Islet precursor cell (in vitro differentiated cells): ENCODE results near the gene NEURL1.
"Not testable (repeated sequence)": the region's sequence is repeated elsewhere in the genome, so short reads cannot be mapped to it uniquely, and the experiment has no call there.

Experiments used
- DNase-seq: peaks from one replicate; pipeline ENCODE4 v3.0.0-alpha.2; 2018

The NEURL1 gene

GRCh38 chr10:103465411-103466179 lies 27.9 kb upstream of the NEURL1 start:
- no peak for DNase-seq

GRCh38 chr10:103466734-103467133 lies 26.8 kb upstream of the NEURL1 start:
- no peak for DNase-seq

GRCh38 chr10:103467406-103467805 lies 26.1 kb upstream of the NEURL1 start:
- DNase-seq, result no peak

- no peak for DNase-seq
These were observed 24.3 kb upstream of the NEURL1 start for GRCh38 chr10:103469201-103469600.

GRCh38 chr10:103470761-103471653 lies 22.5 kb upstream of the NEURL1 start:
- no peak for DNase-seq

GRCh38 chr10:103472005-103472404 lies 21.5 kb upstream of the NEURL1 start:
- no peak for DNase-seq

GRCh38 chr10:103473261-103473671 lies 20.2 kb upstream of the NEURL1 start:
- DNase-seq, result no peak

GRCh38 chr10:103474077-103474476 lies 19.4 kb upstream of the NEURL1 start:
- DNase-seq, result no peak

- DNase-seq, result no peak
These were observed 18.1 kb upstream of the NEURL1 start for GRCh38 chr10:103475437-103475836.

- DNase-seq, result peak; percentile 89
These were observed 17.3 kb upstream of the NEURL1 start for GRCh38 chr10:103476046-103476768.

GRCh38 chr10:103478671-103479070 lies 14.8 kb upstream of the NEURL1 start:
- no peak for DNase-seq

- DNase-seq, result peak; percentile 89
These were observed 14.4 kb upstream of the NEURL1 start, which contains the start of gene CALHM3 for GRCh38 chr10:103479135-103479534. Gene CALHM3 (minus strand): TSS chr10:103479240. CDS start chr10:103479032, 208 bp downstream.

GRCh38 chr10:103480521-103480920 lies 13.0 kb upstream of the NEURL1 start:
- DNase-seq, result no peak

- no peak for DNase-seq
These were observed 11.5 kb upstream of the NEURL1 start for GRCh38 chr10:103481974-103482531.

GRCh38 chr10:103486635-103487409 lies 6.7 kb upstream of the NEURL1 start:
- DNase-seq, result not testable (repeated sequence)

GRCh38 chr10:103487410-103487708 lies 6.1 kb upstream of the NEURL1 start:
- DNase-seq, result no peak

GRCh38 chr10:103490986-103491314 lies 2.6 kb upstream of the NEURL1 start:
- DNase-seq, result no peak

GRCh38 chr10:103491729-103492364 lies 1.7 kb upstream of the NEURL1 start:
- DNase-seq, result peak; percentile 97

- DNase-seq, result no peak
These were observed 747 bp upstream of the NEURL1 start for GRCh38 chr10:103492655-103493261.

GRCh38 chr10:103493916-103494877 lies 692 bp downstream of the NEURL1 start:
- no peak for DNase-seq
